HG02798 (cell line): ENCODE measurements around the gene CHPT1.
"Not testable (repeated sequence)": the region's sequence is repeated elsewhere in the genome, so short reads cannot be mapped to it uniquely, and the experiment has no call there.

Experiments used
- ATAC-seq: cut with Tn5 transposase; IDR thresholded peaks from one replicate; pipeline ENCODE4 v1.9.1; 2021; ENCODE audit warnings: mild to moderate bottlenecking; ENCODE audit not compliant: unreplicated experiment, poor library complexity

CHPT1 gene

GRCh38 chr12:101697197-101697929, at the start of gene CHPT1:
CHPT1 (plus strand) TSS chr12:101697640; CDS start chr12:101697862, 222 bp downstream.
- ATAC-seq, result peak; percentile 73

- ATAC-seq, result no peak
Measured at GRCh38 chr12:101647711-101648110, 49.7 kb upstream of the CHPT1 start.

- no peak for ATAC-seq
Measured at GRCh38 chr12:101648195-101648594, 49.2 kb upstream of the CHPT1 start.

- no peak for ATAC-seq
Measured at GRCh38 chr12:101650346-101651117, 46.9 kb upstream of the CHPT1 start.

GRCh38 chr12:101653030-101653429, 44.4 kb upstream of the CHPT1 start:
- ATAC-seq, result no peak

GRCh38 chr12:101653503-101653902, 43.9 kb upstream of the CHPT1 start:
- no peak for ATAC-seq

GRCh38 chr12:101654442-101654841, 43.0 kb upstream of the CHPT1 start:
- no peak for ATAC-seq

GRCh38 chr12:101655393-101655792, 42.0 kb upstream of the CHPT1 start:
- ATAC-seq, result no peak

- not testable (repeated sequence) for ATAC-seq
Measured at GRCh38 chr12:101660662-101661061, 36.8 kb upstream of the CHPT1 start.

GRCh38 chr12:101663298-101663697, 34.1 kb upstream of the CHPT1 start:
- ATAC-seq, result no peak

- no peak for ATAC-seq
Measured at GRCh38 chr12:101664992-101665391, 32.4 kb upstream of the CHPT1 start.

GRCh38 chr12:101666052-101666728, 31.2 kb upstream of the CHPT1 start:
- no peak for ATAC-seq

GRCh38 chr12:101667591-101667990, 29.8 kb upstream of the CHPT1 start:
- no peak for ATAC-seq

GRCh38 chr12:101670007-101670671, 27.3 kb upstream of the CHPT1 start:
- ATAC-seq, result no peak

- peak; percentile 66 for ATAC-seq
Measured at GRCh38 chr12:101671157-101671791, 26.2 kb upstream of the CHPT1 start.

GRCh38 chr12:101671833-101672232, 25.6 kb upstream of the CHPT1 start:
- ATAC-seq, result no peak

- no peak for ATAC-seq
Measured at GRCh38 chr12:101675555-101675954, 21.9 kb upstream of the CHPT1 start.

- not testable (repeated sequence) for ATAC-seq
Measured at GRCh38 chr12:101676497-101676896, 20.9 kb upstream of the CHPT1 start.

GRCh38 chr12:101678081-101678480, 19.4 kb upstream of the CHPT1 start:
- ATAC-seq, result no peak

- no peak for ATAC-seq
Measured at GRCh38 chr12:101680240-101680639, 17.2 kb upstream of the CHPT1 start.
